ENCODE results near the gene JAZF1.
A peak's percentile ranks its signal among the peaks of the same experiment; 100 is the strongest.

Gene JAZF1

GRCh38 chr7:28133872-28134271 is 46.7 kb downstream of the JAZF1 start:
- no peak for DNase-seq

GRCh38 chr7:28132959-28133870 is 47.4 kb downstream of the JAZF1 start:
- peak; percentile 55 for DNase-seq

GRCh38 chr7:28130277-28130676 is 50.3 kb downstream of the JAZF1 start:
- no peak for DNase-seq

DNA sequence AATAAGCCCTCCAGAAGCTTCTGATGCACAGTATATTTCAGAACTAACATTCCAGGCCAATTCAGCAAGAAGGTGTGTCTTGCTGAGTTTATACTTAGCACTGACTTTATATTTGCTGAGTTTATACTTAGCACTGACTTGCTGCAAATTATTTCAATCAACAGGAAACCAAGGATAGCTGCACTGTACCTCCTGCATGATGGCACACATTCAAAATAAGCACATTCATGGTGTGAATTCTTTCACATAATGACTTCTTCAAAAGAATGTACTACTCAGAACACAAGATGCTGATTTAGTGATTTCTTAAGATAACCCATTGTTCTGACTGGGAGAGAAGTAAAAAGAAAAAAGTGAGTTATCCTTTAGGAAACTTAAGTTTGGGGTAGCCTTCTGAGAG is 52.0 kb downstream of the JAZF1 start:
- no peak for DNase-seq

DNA sequence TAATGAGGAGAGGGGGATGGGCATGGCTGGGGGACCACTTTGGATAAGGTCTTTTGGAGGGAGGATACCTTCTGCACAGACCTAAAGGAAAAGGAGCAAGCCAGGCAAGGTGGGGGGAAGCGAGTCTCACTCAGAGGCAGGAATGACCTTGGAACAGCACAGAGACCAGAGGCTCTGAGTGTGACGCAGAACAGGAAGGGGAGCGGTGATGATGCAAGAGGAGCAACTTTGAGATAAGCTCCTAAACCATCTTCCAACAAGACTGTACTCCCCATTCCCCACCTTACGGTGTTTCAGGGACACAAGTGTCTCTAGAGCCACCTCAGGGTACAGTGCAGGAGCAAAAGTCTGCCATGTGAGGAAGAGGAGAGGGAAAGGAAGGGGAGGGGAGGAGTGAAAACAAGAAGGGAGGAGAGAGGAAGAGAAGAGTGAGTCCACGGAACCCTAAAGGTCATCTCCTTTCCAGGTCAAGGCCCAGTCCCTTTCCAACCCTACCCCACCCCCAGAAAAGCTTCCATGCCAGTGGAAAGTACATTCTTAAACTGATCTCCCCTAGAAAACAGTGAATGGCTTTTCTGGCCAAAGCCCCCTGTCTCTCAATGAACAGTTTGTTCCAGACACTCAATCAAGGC is 54.1 kb downstream of the JAZF1 start:
- peak; percentile 43 for DNase-seq

- no peak for DNase-seq
Measured at GRCh38 chr7:28125431-28126409, 54.9 kb downstream of the JAZF1 start.

DNA sequence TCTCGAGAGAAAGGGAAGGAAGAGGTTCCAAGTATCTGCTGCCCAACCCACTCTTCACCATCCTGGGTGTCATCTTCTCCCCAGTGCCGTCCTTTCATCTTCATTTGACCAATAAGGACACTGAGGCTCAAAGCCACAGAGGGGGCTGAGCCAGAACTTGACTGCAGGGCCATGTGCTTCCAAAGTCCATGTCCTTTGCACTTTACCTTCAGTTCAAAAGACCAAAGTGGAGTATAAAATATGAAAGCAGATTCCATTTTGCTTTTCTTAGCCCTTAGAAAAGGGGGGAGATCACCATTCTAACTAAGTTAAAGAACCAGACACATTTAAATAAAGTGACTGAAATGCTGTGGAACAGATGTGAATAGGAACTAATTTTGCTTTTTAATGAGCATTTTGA is 56.2 kb downstream of the JAZF1 start:
- DNase-seq: no peak

GRCh38 chr7:28123752-28124151 is 56.8 kb downstream of the JAZF1 start:
- no peak for DNase-seq

GRCh38 chr7:28121496-28121895 is 59.1 kb downstream of the JAZF1 start:
- DNase-seq: peak; percentile 38

DNA sequence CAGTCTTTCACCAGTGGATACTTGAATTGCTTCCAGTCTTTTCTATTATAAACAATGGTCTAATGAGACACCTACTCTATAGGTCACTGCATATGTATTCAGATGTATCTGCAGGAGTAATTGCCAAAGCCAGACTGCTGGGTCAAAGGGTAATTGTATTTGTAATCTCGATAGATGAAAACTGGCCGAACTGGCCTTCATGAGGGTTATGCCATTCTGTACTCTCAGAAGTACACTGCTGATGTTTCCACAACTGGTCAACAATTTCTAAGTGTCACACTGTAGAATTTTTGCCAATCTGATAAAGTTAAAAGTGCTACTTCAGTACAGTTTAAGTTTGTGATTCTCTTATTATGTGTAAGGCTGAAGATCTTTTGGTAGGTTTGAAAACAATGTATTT is 64.6 kb downstream of the JAZF1 start:
- no peak for DNase-seq

DNA sequence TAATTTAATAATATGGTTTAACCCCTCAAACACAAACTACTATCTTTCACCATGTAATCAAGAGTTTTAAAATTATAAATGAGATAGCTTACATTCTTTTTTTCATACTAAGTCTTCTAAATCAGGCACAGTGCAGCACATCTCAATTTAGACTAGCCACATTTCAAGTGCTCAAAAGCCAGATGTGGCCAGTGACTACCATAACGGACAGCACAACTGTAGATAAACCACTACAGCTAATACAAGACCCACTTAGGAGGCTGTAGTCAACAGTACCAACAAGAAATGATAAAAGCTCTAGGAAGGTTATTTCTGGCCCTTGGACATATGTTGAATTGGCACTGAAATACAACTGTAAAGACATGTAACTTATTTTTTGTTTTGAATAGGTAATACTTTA is 65.3 kb downstream of the JAZF1 start:
- DNase-seq: no peak

GRCh38 chr7:28114056-28114455 is 66.5 kb downstream of the JAZF1 start:
- no peak for DNase-seq

- DNase-seq: no peak
Measured at GRCh38 chr7:28112883-28113540, 67.6 kb downstream of the JAZF1 start.

DNA sequence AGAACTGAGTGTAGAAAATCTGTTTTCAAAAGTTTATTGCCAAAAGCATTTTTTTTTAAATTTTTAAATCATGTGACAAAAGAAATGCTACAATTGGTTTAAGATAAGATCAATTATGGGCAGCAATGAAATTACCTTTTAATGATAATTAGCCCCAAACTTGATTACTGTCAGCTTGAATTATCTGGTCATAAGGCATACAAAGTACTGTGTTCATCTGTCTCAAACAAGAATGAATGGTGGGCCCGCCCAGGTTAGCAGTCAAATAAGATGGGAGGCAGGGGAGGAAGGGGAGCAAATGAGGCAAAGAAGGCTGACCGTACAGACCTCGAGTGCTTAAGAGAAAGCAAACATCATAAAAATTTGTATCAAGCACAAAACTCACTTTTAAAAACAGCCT is 68.1 kb downstream of the JAZF1 start:
- no peak for DNase-seq

DNA sequence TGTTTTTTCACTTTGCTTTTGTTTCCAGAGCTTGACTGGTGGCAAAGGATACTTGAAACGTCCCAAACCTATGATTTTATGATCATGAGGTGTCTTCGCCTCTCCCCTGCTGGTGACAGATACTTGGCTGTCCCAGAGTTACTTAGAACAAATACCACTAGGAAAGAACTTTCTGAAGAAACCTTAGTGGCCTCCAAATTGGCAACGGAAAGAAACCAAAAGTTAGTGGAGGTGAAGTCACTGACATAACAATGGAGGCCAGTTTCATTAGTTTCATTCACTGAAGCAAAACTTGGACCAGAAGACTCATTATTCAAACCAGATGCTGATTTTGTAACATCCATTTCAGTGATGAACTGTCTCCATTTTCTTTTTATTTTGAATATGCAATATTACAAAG is 68.6 kb downstream of the JAZF1 start:
- DNase-seq: no peak

GRCh38 chr7:28110427-28111012 is 70.1 kb downstream of the JAZF1 start:
- no peak for DNase-seq

DNA sequence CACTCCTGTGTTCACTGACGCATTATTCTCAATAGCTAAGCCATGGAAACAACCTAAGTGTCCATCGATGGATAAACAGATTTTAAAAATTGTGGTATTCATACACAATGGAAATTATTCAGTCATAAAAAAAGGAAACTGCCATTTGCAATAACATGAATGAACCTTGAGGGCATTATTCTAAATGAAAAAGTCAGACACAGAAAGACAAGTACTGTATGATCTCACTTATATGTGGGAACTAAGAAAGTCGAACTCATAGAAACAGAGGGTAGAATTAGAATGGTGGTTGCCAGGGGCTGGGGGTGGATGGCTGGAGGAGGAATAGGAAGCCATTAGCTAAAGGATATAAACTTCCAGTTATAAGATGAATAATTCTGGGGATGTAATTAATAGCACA is 71.8 kb downstream of the JAZF1 start:
- DNase-seq: no peak

DNA sequence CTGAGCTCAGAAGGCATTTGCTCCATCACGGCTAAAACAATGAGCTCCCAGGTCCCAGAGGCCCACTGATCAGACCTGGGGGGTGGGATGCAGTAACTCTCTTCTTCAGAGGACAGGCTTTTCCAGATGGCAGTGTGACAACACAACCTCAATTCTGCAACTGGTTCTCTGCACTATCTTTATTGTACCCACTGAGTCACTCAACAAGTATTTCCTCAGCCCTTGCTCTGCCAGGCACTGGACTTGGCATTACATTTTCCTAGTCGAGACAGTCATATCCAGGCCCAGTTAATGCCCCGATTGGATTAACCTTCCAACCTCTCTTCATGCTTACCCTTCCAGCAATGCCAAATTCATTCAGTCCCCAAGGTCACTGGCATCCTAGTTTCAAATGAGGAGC is 72.6 kb downstream of the JAZF1 start:
- DNase-seq: no peak

- no peak for DNase-seq
Measured at GRCh38 chr7:28106321-28106829, 74.2 kb downstream of the JAZF1 start.

GRCh38 chr7:28105234-28105633 is 75.4 kb downstream of the JAZF1 start:
- no peak for DNase-seq

DNA sequence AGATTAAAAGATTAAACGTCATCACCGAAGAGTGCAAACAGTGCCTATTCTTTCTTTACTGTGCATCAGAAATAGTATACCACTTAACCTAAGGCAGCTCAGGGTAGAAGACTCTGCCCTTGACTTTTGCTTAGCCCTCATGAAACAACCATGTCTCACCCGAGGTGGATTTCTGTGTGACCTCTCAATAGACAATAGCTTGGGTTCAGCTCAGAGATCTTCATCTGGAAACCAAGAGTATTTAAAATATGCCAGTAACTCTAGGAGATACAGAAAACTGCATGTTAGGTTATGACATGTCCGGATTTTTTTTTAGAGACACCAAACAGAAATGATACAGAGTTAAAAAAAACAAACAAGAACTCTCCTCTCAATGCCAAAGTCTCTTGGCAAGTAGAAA is 75.8 kb downstream of the JAZF1 start:
- DNase-seq: no peak

DNA sequence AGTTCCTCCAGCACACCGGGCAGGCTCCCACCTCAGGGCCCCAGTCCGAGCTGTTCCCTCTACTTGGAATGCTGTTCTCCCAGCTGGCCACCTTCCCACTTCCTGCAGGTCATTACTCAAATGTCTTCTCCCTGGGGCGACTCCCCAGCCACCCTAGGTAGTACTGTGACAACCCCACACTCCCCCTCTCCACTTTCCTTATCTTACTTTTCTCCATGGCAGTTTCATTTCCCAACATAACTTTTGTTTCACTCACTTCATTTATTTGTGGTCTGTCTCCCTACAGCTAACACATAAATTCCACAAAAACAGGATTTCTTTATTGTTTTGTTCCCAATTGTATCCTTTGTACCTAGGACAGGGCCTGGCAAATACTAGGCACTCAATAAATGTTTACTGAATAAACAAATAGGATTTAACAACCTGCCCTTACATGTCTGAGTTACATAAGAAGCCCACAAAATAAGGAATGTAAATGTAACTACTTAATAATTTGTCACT is 76.5 kb downstream of the JAZF1 start:
- DNase-seq: no peak
